ENCODE measurements around the gene DPP6.

DNA sequence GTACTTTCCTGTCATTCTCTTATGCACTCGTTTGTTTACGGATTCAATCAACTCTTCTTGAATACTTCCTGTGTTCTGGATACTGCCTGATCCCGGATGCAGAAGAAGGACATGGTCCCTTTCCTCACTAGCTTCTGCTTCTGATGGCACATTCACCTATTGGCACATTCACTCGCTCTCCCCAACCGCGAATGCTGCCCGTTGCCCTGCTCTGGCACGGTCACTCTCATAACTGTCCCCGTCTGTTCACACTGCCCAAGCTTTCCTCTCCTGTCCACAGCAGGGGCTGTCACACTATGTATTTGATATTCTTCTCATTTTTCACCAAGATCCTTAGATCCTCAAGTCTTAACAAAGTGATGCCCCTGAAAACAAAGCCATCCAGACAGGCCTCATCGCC is 623.4 kb downstream of the DPP6 start:
- TF ChIP-seq BHLHE40 (IDR thresholded peaks at IDR 0.05; ENCODE audit: borderline replicate concordance) (no peak), NFRKB (IDR thresholded peaks at IDR 0.05) (no peak), FOXK2 (IDR thresholded peaks at IDR 0.05) (no peak), HDGF (IDR thresholded peaks at IDR 0.05; ENCODE audit: borderline replicate concordance) (no peak), TARDBP (IDR thresholded peaks at IDR 0.05) (no peak), SUZ12 (IDR thresholded peaks at IDR 0.05) (no peak)
- TF ChIP-seq, protein P1, sequence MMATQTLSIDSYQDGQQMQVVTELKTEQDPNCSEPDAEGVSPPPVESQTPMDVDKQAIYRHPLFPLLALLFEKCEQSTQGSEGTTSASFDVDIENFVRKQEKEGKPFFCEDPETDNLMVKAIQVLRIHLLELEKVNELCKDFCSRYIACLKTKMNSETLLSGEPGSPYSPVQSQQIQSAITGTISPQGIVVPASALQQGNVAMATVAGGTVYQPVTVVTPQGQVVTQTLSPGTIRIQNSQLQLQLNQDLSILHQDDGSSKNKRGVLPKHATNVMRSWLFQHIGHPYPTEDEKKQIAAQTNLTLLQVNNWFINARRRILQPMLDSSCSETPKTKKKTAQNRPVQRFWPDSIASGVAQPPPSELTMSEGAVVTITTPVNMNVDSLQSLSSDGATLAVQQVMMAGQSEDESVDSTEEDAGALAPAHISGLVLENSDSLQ (IDR thresholded peaks at IDR 0.05) = no peak

All from HEK293T (cell line).